ENCODE results near the gene EFCAB9.

EFCAB9 gene

DNA sequence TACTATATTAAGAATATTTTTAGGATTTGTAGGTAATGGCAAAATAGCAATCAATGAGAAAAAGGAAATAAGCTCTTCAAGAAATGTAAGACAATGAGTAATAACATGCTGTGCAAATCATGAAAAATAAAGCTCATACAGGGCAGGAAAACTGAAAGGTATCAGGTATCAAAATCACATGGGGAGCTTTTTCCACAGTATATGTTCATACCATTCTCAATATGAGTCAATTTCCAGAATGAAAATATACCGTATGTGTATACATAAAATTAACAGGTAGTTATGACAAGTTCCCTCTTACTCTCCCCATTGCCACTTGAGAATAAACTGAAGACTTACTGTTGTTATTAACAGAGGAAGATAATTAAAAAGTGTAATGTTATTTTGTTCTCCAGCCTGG is 35.9 kb downstream of the EFCAB9 start:
- H3K27ac ChIP-seq, result no peak overlapping the region
- peaks cover 2% of the 10 kb centered on the region for H3K4me1 ChIP-seq (ENCODE audit: low read depth, poor library complexity, severe bottlenecking)
- no peaks in the 10 kb centered on the region for H3K36me3 ChIP-seq (ENCODE audit: insufficient read depth)
- no peak overlapping the region for H2AFZ ChIP-seq (ENCODE audit: low read depth)
- H3K79me2 ChIP-seq (ENCODE audit: insufficient read depth, low read depth), result no peaks in the 10 kb centered on the region
- no peaks in the 10 kb centered on the region for H3K27me3 ChIP-seq (ENCODE audit: insufficient read depth, low read depth)
- H4K20me1 ChIP-seq (ENCODE audit: insufficient read depth), result no peaks in the 10 kb centered on the region
- no peak overlapping the region for H3K4me3 ChIP-seq (IDR thresholded peaks at IDR 0.05; ENCODE audit: insufficient read depth, low read depth, low read length)
- TF ChIP-seq, protein P1, sequence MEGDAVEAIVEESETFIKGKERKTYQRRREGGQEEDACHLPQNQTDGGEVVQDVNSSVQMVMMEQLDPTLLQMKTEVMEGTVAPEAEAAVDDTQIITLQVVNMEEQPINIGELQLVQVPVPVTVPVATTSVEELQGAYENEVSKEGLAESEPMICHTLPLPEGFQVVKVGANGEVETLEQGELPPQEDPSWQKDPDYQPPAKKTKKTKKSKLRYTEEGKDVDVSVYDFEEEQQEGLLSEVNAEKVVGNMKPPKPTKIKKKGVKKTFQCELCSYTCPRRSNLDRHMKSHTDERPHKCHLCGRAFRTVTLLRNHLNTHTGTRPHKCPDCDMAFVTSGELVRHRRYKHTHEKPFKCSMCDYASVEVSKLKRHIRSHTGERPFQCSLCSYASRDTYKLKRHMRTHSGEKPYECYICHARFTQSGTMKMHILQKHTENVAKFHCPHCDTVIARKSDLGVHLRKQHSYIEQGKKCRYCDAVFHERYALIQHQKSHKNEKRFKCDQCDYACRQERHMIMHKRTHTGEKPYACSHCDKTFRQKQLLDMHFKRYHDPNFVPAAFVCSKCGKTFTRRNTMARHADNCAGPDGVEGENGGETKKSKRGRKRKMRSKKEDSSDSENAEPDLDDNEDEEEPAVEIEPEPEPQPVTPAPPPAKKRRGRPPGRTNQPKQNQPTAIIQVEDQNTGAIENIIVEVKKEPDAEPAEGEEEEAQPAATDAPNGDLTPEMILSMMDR (conservative IDR thresholded peaks at IDR 0.05; ENCODE audit: low read depth, low read length), result no peak
- H3K4me2 ChIP-seq, result no peak overlapping the region
- no peak overlapping the region for H3K9ac ChIP-seq

DNA sequence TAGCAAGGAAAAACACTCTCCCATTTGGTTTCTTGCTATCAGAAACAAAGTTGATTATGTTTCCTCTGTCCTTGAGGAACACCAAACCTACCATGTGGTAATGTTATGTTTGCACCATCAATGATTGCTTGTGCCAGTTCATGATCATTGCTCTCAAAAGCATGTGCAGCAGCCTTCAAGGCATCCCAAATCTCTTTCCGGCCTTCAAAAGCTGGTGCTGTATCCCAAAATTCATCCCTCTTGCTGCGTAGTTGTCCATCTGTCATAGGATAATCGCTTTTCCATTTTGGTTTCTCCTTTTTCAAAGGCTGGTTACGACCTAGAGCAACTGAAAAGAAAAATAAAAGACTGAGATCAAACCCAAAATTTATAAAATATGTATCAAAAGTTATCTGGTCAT is 40.1 kb downstream of the EFCAB9 start:
- TF ChIP-seq, protein P1 (conservative IDR thresholded peaks at IDR 0.05; ENCODE audit: low read depth, low read length), result no peak
- H3K27ac ChIP-seq, result no peak overlapping the region
- peaks cover 6% of the 10 kb centered on the region for H3K4me1 ChIP-seq (ENCODE audit: low read depth, poor library complexity, severe bottlenecking)
- no peaks in the 10 kb centered on the region for H3K36me3 ChIP-seq (ENCODE audit: insufficient read depth)
- no peaks in the 10 kb centered on the region for H3K79me2 ChIP-seq (ENCODE audit: insufficient read depth, low read depth)
- no peaks in the 10 kb centered on the region for H4K20me1 ChIP-seq (ENCODE audit: insufficient read depth)
- no peak overlapping the region for H3K9ac ChIP-seq
- no peak overlapping the region for H3K4me2 ChIP-seq
- no peaks in the 10 kb centered on the region for H3K27me3 ChIP-seq (ENCODE audit: insufficient read depth, low read depth)
- H3K4me3 ChIP-seq (IDR thresholded peaks at IDR 0.05; ENCODE audit: insufficient read depth, low read depth, low read length), result no peak overlapping the region
- no peak overlapping the region for H2AFZ ChIP-seq (ENCODE audit: low read depth)

DNA sequence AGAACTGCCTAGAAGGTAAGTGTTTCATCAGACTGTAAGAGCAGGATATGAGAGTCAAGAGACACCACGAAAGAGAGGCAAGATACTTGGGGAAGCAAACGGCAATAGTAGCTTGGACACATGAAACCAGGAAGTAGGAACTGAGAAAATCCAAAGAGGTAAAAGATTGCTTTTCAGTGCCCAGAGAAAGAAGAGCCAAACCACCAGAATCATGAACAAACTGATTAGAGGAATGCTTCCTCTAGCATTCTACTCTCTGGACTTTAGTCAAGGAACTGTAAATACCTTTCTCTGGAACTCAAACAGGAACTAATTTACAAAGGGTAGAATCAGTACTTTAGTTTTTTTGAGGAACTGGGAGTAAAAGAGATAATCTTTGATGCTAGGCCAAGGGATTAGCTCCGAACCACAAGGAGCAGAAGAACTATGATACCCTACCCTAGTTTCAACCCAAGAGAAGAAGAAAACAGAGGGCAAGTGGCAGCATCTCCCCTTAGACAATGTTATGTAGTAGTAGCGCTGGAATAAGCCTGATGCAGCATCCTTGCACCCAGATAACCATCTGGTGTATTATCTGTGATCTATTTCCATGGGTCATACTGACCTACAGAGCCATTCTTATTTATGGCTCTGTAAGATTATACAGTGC is 41.3 kb downstream of the EFCAB9 start:
- TF ChIP-seq, protein P1 (conservative IDR thresholded peaks at IDR 0.05; ENCODE audit: low read depth, low read length), result no peak
- H3K27ac ChIP-seq, result no peak overlapping the region
- H2AFZ ChIP-seq (ENCODE audit: low read depth), result no peak overlapping the region
- H3K27me3 ChIP-seq (ENCODE audit: insufficient read depth, low read depth), result no peaks in the 10 kb centered on the region
- H4K20me1 ChIP-seq (ENCODE audit: insufficient read depth), result no peaks in the 10 kb centered on the region
- no peak overlapping the region for H3K9ac ChIP-seq
- H3K4me3 ChIP-seq (IDR thresholded peaks at IDR 0.05; ENCODE audit: insufficient read depth, low read depth, low read length), result no peak overlapping the region
- no peaks in the 10 kb centered on the region for H3K79me2 ChIP-seq (ENCODE audit: insufficient read depth, low read depth)
- H3K4me2 ChIP-seq, result no peak overlapping the region
- no peaks in the 10 kb centered on the region for H3K36me3 ChIP-seq (ENCODE audit: insufficient read depth)
- peaks cover 6% of the 10 kb centered on the region for H3K4me1 ChIP-seq (ENCODE audit: low read depth, poor library complexity, severe bottlenecking)

DNA sequence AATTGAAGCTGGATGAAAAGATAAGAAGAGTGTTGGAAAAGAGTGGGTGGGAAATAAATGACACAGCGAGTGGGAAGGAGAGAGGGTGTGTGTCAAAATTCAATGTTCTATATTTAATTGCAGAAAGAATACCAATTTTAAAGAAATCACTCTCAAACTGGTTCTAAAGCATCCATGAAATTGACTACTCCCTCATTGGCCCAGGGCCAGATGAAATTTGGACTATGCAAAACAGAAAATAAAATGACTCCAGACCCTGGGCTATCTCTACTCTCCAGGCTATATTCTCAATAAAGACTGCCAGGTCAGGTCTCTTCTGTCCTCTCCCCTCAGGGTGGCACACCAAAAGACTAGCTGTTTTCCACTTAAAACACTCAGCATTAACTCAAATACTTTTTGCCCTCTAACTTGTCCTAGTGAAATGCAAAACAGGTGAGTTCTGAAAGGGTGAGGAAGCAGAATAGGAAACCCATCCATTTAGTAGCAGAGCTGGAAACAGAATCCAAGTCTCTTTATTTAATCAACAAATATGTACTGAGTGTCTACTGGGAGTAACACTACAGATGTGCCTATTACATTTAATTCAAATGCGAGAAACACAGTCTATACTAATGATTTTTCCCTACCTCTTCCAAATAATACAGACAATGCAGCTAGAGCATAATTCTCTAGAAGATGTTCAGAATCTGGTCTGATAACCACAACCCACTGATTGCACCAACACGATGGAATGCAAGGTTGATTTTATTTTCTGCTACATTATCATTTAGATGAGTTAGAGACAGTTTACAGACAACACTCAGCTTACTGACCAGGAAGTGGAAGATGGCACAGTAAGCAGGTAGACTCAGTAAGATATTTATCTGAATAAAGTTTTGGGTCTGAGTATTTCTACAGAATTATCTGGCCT is 42.1 kb downstream of the EFCAB9 start:
- TF ChIP-seq, protein P1 (conservative IDR thresholded peaks at IDR 0.05; ENCODE audit: low read depth, low read length), result no peak
- Histone ChIP-seq H3K79me2 (ENCODE audit: insufficient read depth, low read depth) (no peaks in the 10 kb centered on the region), H3K9ac (no peak overlapping the region), H3K27ac (no peak overlapping the region), H3K4me2 (no peak overlapping the region), H4K20me1 (ENCODE audit: insufficient read depth) (no peaks in the 10 kb centered on the region), H3K4me1 (ENCODE audit: low read depth, poor library complexity, severe bottlenecking) (peaks cover 6% of the 10 kb centered on the region), H3K27me3 (ENCODE audit: insufficient read depth, low read depth) (no peaks in the 10 kb centered on the region), H3K4me3 (IDR thresholded peaks at IDR 0.05; ENCODE audit: insufficient read depth, low read depth, low read length) (no peak overlapping the region), H2AFZ (ENCODE audit: low read depth) (no peak overlapping the region), H3K36me3 (ENCODE audit: insufficient read depth) (no peaks in the 10 kb centered on the region)
